Stromal cell of bone marrow (primary cell): ENCODE results near the gene MMP23B.

Experiments used
- DNase-seq: peaks from one replicate; pipeline ENCODE4 v3.0.0-alpha.2; 2012; ENCODE audit warnings: low read depth

MMP23B gene

GRCh38 chr1:1620433-1621139 lies 11.4 kb upstream of the MMP23B start:
- DNase-seq: no peak

GRCh38 chr1:1621173-1622009 lies 10.6 kb upstream of the MMP23B start:
- DNase-seq: no peak

- DNase-seq: no peak
Observed at GRCh38 chr1:1622010-1622787, 9.8 kb upstream of the MMP23B start.

GRCh38 chr1:1622788-1623094 lies 9.2 kb upstream of the MMP23B start:
- no peak for DNase-seq

- no peak for DNase-seq
Observed at GRCh38 chr1:1623181-1623630, 8.8 kb upstream of the MMP23B start.

GRCh38 chr1:1623631-1624442 lies 8.1 kb upstream of the MMP23B start:
- DNase-seq: no peak

- DNase-seq: no peak
Observed at GRCh38 chr1:1624443-1625403, 7.2 kb upstream of the MMP23B start.

GRCh38 chr1:1625404-1625775 lies 6.6 kb upstream of the MMP23B start:
- no peak for DNase-seq

- DNase-seq: no peak
Observed at GRCh38 chr1:1625824-1626206, 6.2 kb upstream of the MMP23B start.

GRCh38 chr1:1626207-1627141 lies 5.5 kb upstream of the MMP23B start:
- no peak for DNase-seq

GRCh38 chr1:1627261-1627828 lies 4.6 kb upstream of the MMP23B start:
- DNase-seq: no peak

- DNase-seq: no peak
Observed at GRCh38 chr1:1627829-1628753, 3.9 kb upstream of the MMP23B start.

- DNase-seq: no peak
Observed at GRCh38 chr1:1628754-1629429, 3.1 kb upstream of the MMP23B start.

GRCh38 chr1:1629430-1630190 lies 2.4 kb upstream of the MMP23B start:
- DNase-seq: no peak

- no peak for DNase-seq
Observed at GRCh38 chr1:1630191-1630964, 1.6 kb upstream of the MMP23B start.
